ENCODE measurements around the gene UBE2Z. TPM values are rescaled to one million over a fixed set of nuclear protein-coding genes. Genes with fewer than 3 reads are reported as not detected.
A peak's percentile ranks its signal among the peaks of the same experiment; 100 is the strongest.

UBE2Z gene
- total and polyA plus RNA-seq, 2 of the 13 experiments (the other 11 are each of a cell fraction or from before 2014, with no cell fraction given): 63.2 to 122 TPM

GRCh38 chr17:48908047-48908843 lies at the start of gene UBE2Z (continued):
- TF ChIP-seq KDM6A (CRISPR knock-in tag; IDR thresholded peaks at IDR 0.05; ENCODE audit: low read depth) (no peak), ZNF607 (CRISPR knock-in tag; IDR thresholded peaks at IDR 0.05; ENCODE audit: borderline replicate concordance) (peak; percentile 85), KLF9 (CRISPR knock-in tag; IDR thresholded peaks at IDR 0.05; ENCODE audit: low read depth) (peak; percentile 77; the same call in 1 of the 2 replicates), ZNF263 (CRISPR knock-in tag; IDR thresholded peaks at IDR 0.05) (peak; percentile 79), NFYC (CRISPR knock-in tag; IDR thresholded peaks at IDR 0.05) (peak; percentile 74), FOXO4 (CRISPR knock-in tag; conservative IDR thresholded peaks at IDR 0.05) (no peak), RAD51 (IDR thresholded peaks at IDR 0.05; ENCODE audit: borderline replicate concordance) (no peak), ZFP91 (CRISPR knock-in tag; IDR thresholded peaks at IDR 0.05; ENCODE audit: borderline replicate concordance) (peak; percentile 93), ZNF407 (CRISPR knock-in tag; IDR thresholded peaks at IDR 0.05; ENCODE audit: not compliant biosample characterization) (peak; percentile 88), MAX (IDR thresholded peaks at IDR 0.05) (peak; percentile 86), ZBTB25 (CRISPR knock-in tag; IDR thresholded peaks at IDR 0.05) (peak; percentile 99), ZNF512B (CRISPR knock-in tag; IDR thresholded peaks at IDR 0.05; ENCODE audit: borderline replicate concordance) (no peak)

All from HepG2 (cell line).